GM19397 (cell line): ENCODE data around the gene CPEB4.

ENCODE experiments used
- ATAC-seq: cut with Tn5 transposase; IDR thresholded peaks from one replicate; pipeline ENCODE4 v1.9.1; 2021; ENCODE audit warnings: mild to moderate bottlenecking, moderate library complexity; ENCODE audit not compliant: unreplicated experiment

Gene CPEB4

DNA sequence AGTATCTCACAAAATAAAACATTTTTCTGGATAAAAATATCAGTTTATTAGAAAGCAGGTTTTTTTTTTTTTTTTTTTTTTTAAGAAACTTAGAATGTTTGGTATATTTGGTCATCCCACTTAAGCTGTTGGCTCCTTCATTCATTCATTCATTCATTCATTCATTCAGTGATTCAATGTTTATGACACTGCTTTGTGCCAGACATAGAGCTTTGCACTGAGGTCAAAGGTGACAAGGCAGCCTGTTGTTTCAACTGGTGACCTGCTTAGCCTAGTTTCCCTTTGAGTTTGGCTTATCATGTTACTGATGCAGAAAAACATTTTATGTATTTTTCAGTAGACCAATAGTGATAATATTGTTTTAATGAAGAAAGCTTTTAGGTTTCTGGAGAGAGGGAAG is 23.5 kb downstream of the CPEB4 start:
- no peak for ATAC-seq

DNA sequence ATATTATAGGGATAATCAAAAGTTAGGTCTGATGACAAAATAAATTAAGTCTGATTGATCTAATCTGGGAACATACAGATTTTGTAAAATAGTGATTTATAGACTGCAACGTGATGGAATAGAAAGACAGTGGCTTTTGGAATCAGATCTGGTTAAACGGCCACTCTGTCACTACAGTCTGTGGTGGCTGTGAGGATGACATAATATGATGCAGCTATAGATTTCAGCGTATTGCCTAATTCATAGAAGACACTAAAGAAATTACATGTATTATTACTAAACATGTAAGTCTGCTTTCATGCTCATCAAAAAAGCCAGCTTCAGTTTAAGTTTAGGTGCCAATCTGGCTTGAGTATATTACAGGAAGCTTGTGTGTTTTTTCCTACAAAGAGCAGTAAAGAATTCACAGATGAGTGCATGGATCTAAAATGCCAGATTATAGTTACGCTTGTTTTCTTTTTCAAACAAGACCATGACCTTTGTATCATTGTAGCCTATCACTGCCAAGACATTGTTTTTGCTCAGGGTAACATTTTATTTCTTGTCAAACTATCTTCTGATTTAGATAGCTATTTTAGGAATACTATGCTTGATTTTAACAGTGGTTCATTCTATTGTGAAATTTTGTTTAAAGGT is 25.7 kb downstream of the CPEB4 start:
- ATAC-seq = no peak

DNA sequence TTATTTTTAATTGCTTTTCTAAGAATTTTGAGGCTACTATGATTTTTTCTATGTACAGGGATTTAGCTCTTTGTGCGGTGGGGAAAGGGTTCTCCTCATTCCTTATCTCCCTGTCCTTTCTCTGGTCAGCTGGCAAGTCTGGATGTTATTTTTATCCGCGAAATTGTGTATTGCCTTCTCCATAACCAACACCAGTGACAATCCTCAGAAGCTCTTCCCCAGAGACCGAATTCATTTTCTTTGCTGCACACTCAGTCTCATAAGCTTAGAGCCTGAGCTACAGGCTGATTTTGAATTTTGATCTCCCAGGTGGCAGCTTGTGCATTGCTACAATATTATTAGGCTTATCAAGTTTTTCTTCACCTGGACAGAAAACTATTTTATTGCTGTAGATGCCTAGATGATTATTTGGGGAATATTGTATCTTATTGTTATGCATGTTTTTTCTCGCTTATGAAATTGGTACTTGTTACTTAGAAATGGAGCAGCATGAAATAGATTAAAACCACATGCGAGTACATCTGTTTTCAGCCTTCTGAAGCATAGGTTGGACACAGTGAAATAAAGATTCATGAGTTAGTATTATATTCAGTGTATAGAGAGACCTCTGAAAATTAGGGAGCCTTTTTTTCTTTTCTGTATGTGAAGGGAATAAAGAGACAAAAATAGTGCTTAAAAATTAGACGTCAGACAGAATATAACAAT is 27.3 kb downstream of the CPEB4 start:
- no peak for ATAC-seq

DNA sequence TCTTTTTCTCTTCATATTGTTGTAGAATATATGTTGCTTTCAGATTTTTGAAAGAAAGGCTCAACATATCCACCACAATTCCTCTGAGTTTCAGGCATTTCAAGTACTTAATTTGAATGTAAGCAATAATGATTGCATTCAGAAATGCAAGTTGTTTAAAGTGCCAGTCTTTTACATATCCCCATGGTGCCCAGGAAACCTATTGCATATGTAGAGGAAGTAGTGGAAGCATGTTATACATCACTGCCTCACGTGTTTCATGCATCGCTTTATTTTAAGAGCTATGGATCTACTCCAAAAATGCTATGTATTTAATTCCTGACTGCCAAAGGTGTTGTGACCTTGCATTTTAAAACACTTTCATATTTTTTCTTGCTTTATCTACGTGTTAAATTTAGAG is 28.1 kb downstream of the CPEB4 start:
- no peak for ATAC-seq

DNA sequence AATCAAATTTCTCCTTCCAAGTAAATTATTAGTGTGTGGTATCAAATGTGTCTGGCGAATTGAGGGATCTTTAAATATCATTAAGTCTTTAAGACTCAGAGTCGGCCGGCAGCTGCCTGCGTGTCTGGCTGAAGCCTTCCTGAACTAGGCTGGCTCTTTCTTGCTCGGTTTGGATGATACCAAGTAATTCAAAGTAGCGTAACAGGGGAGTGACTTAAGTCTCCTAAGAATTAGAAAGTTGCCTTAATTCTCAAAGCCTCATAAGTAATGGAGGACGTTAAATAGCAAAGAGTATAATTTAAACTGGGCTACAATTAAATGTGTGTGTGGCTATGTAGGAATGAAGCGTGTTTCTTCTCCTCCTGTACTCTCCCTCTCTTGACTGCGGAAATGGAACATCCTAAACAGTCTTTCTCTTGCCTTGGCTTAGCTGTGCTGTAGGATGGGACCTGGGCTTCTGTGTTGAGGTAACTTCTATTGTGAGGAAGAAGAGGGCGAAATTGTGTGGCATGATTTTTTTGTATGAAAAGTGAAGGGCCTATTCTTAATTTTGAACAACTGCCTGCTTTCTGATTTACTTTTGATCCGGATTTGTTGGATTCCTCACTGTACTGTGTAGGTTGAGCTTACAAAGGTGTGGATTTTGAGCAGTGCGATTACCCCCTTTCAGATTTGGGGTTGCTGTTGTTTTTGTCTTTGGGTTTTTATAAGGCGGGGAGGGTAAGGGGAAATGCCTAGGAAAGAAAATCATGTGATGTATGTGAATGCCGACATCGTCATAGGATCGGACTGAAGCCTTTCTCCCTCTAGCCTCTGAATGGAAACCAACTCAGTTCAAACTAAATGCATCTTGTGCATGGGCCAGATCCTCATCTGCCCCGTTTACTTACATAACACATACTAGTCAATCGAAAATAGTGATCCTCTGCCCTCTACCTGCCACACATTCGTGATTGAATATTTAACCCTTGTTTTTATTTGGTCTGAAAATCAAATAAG is 29.9 kb downstream of the CPEB4 start:
- peak; percentile 81 for ATAC-seq

DNA sequence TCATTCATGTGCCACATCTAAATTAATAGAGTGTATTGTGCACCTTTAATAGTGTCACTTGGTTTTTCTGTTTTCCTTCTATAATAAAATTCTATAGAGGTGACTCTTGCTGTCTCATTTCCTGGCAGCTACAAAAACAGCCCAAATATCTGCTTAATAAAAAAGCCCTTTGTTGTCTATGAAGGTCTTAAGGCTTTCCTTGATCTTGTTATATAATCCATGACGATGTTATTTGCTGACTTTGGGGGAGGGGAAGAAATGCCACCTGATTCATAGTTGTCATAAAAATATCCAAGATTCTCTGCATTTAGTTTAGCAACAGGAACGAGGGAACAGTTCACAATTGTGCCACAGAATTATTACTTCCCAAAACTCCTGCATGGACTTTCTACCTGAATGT is 31.3 kb downstream of the CPEB4 start:
- no peak for ATAC-seq

DNA sequence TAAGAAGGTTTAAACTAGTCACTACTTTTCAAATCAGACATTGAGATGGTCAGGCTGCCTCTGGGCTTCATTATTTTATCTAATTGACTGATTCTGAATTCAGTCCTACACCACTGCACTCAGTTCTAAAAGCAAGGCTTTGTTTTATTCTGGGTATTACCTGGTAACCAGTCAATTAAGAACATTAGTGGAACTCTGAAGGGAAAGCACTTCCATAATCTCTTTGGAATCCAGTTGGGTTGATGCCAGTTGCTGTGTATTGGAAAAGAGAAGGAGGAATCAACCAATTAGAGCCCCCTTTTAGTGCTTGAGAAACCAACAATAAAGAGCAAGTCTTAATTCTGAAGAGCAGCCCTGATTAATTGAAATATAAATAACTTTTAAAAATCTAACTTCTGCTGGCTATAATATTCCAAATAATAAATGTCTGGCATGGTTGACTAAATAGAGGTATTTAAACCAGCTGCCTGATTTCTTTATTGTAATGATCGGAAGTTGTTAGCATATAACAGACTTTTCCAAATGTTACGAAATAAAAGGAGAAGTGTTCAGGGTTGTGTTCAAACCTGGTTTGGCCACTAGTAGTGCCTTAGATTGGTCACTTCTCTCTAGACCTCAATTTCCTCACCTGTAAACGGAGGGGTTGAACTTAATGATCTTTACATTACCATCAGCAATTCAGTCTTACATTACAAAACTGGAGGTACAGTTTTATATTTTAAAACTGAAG is 32.0 kb downstream of the CPEB4 start:
- no peak for ATAC-seq

DNA sequence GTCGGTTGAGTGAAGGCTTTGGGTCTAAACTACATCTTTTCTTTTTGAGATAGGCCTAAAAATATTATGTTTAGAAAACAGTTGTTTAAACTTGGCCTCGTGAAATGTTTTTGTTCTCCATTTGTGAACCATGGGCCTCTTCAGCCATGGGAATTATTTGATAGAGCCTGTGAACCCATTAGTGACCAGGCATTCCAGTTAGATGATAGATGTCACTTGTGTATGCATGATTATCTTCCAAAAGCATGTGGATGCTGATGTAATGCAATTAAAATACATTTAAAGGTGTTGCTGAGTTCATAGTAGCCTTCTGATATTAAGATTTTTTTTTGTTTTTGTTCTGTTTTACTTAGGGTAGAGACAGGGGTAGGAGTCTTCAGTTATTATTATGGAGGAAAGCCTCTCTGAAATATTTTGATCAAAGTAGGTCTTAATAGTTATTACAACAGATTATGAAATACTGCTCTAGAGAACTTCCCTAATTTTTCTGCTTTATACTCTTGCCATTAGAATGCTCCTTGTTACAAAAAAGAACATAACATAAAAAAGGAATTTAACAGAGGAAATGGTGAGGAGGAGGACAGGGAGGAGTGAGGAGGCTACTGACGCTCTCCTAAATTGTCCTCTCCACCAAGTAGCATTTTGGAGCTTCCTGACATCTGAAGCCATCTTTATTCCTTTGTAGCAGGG is 32.9 kb downstream of the CPEB4 start:
- no peak for ATAC-seq

DNA sequence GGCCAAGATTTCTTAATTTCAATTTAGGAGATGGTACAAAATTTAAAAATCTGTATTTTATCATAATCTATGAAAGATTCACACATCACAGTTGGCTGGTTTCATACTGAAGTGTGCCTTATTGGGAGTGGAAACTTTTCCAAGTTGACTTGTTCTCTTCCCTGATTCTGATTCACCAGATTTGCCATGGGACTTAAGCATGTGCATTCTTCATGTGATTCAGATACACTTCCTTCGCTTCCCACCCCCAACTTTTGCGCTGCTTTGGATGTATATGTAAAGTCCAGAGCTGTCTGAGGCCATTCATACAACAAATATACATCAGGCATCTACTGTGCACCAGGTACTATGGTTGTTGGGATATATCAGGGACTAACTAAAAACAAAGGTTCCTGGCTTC is 34.4 kb downstream of the CPEB4 start:
- no peak for ATAC-seq

DNA sequence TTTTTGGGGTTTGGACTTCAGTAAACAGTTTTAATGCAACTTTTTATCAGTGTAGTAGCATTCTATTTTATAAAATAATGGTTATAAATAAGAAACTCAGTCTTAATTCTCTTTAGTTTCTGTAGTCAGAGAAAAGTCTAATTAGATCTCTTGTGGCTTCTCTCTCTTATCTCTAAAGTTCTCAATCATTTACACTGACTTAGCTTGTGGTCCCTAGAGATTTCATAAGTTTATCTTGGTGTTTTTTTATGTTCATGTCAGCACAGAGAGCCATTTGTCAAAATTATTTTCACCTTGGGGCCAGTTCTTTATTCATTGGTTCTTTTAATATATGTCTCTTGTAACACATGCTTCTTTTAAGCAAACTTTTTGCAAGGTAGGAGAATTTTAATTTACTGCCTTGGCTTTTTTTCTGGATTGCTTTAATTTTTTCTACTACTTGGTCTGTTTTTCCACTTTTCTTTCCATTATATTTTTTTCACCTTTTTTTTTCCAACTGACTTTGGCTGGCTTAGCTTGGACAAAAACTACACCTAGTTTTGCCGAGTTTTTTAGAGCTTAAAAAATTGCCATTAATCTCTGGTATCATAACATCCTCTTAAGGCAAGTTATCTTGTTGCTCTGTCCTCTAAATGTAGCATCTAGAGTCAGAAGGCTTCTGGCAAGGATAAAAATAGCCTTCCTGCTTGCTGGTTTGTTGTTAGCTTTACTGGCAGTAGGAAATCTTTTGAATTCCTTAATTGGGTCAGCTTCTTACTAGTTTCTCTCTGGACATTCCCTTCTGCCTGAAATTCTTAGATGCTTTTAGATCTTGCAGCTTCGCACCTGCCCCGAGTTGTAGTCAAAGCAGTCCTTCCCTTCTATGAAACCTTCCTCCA is 35.3 kb downstream of the CPEB4 start:
- ATAC-seq = no peak

DNA sequence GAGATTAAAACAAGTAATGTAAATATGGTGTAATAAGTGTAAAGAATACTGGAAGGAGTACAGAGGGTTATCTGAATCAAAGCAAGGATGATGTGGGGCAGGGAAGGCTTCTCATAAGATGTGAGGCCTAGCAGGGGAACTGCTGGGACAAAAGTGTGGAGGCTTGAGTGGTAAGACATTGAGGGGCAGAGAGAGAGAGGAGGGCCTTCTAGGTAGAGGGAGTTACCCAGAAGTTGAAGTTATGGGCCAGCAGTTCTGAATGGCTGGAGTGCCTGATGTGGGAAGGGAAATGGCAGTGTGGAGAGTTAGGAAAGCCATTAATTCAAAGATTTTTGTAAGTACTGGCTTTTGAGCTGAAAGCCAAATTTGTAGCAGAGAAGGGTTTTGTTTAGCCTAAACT is 36.8 kb downstream of the CPEB4 start:
- no peak for ATAC-seq

DNA sequence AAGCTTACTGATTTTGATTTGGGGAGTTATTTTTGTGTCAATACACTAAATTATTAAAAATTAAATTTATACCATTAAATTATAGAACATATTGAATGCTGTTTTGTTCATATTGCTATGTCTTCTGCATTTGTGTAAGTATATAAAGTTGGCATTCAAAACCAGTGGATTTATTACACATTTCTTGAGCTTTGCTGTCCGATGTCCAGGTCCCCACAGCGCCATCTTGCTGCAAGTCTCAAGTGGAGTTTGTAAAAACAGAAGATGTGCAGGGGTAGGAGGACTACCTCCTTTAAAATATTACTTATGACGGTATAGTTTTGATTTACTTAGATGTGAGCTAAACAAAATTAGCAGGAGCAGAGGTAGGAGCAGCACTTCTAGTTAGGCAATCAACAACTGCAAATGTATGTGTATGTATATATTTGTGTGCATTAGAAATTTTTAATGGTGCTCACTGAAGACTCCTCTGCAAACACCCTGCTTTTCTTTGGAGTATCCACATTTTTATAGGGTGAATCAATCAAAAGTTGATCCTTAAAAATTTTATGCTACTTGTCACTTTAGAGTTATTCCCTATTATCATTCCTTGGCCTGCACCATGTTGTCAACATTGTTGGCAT is 37.4 kb downstream of the CPEB4 start:
- ATAC-seq = no peak

DNA sequence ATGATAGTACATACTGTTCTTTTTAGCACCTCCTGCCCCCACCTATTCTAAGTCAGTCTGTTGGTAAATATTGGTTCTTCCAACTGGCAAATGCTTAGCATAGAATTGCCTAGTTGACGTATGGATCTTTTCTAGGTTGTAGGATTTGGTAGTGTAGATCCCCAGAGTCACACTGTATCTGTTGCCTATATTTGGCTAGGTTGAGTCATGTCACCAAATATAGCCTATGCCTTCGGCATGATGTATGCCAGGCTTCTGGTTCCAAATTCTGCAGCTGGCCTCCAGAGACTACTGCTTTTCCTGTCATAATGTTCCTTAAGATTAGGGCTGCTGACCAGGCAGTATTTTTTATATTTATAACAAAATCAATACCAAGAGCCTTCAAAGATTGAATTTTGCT is 38.2 kb downstream of the CPEB4 start:
- ATAC-seq = no peak

DNA sequence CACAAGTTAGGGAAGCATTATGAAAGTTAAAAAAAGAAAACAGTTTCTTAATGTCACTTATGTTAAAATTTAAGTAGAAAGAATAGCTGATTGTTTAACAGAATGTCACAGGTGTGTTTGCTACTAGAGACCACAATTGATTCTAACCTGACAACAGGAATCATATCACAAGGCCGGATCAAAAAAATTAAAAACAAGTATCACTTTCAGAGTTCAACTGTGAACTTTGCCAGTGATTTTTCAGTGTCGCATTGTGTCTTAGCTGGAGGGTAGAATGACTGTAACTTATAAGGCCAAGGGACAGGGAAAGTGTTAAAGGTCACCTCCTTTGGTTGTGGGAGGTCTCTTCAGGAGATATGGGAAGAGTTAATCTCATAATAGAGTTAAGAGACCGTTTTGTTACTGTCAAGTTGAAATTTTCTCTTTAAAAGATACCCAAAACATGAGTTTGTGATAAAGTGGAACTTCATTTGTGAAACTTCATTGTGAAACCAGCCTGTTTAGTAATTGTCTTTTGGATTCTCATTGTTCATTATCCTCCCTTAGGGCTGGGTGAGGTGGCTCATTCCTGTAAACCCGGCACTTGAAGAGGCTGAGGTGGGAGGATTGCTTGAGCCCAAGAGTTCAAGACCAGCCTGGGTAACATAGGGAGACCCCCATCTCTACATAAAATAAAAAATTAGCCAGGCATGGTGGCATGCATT is 40.9 kb downstream of the CPEB4 start:
- ATAC-seq = no peak

DNA sequence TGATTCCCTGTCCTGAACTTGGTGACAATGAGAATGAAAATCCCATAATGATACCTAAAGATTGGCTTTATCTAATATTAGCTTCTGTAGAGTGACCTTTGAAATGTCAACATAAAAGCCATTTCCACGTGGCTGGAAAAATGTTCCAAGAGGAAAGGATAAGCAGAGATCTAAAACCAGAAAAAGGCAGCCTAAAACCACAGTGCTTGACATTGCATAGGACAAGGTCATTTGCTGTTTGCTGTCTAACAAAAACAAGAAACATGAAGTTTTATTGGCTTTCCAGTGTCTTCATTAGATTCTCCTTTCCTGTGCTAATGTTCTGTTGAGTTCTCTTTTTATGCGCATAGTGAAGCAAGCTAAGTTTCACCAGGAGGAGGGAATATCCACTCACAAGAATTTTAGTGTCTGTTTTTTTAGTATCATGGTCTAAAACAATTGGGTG is 44.6 kb downstream of the CPEB4 start:
- ATAC-seq = no peak

DNA sequence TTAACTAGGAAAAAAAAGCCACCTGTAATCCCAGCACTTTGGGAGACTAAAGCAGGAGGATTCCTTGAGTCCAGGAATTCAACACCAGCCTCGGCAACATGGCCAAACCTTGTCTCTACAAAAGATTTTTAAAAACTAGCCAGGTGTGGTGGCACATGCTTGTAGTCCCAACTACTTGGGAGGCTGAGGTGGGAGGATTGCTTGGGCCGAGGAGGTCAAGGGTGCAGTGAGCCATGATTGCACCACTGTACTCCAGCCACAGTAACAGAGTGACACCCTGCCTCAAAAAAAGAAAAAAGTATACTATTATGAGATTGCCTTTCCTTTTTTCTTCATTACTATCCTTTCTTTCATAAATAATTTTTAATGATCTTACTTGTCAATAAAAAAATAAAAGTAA is 45.8 kb downstream of the CPEB4 start:
- ATAC-seq = no peak

DNA sequence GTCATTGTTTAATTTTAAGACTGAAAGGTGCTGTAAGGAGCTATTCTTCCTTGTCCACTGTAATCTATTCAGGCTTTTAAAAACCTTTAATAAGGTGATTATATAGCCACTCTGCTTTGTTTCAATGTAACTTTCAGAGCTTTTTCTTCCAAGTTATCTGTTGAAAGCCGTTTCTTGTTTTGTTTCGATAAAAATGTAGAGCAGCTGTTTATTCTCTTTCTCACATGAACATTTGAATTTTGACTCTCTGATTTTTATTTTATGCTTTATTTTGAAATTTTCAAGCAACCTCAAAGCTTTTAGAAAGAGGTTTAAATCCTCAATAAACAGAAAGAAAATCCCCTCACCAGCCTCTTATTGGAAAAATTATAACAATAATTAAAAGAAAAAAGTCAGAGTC is 47.2 kb downstream of the CPEB4 start:
- no peak for ATAC-seq

DNA sequence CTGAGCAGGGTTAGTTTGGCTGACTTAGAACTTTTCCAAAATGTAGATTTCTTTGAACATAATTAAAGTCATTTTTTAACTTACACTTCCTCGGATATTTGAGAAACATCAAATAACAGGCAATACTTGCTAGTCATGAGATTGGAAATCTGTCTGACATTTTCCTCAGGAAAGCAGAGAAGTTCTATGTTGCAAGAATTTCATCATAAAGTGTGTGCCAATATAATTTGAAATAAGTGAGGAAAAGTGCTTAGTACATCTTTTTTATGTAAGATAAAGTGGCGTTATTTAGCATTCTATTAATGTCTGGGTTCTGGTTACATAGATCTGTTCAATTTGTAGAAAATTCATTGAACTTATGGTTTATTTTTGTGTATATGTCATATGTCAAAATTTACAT is 52.1 kb downstream of the CPEB4 start:
- ATAC-seq = no peak
